NB4 (cell line): ENCODE data around the gene ULK1.

Experiments used
- DNase-seq: peaks from one replicate; pipeline ENCODE4 v3.0.0; 2010; ENCODE audit warnings: low read depth
- H3K4me3 ChIP-seq: one replicate; pipeline ENCODE4 v1.5.1; 2011; ENCODE audit warnings: mild to moderate bottlenecking, low read depth, low read length, moderate library complexity
- MYC ChIP-seq: IDR thresholded peaks from 2 replicates; pipeline ENCODE4 v1.6.1; 2011; ENCODE audit warnings: low read depth, low read length
- POLR2A ChIP-seq: IDR thresholded peaks from 2 replicates; pipeline ENCODE4 v1.6.1; 2011; ENCODE audit warnings: mild to moderate bottlenecking; ENCODE audit not compliant: insufficient read length; ENCODE audit errors: extremely low read depth
- TF ChIP-seq, protein P1 (sequence below): IDR thresholded peaks from one replicate; pipeline ENCODE4 v1.5.1; 2012; ENCODE audit warnings: low read depth, low read length
- TF ChIP-seq, protein P2 (sequence below): IDR thresholded peaks from 2 replicates; pipeline ENCODE4 v1.6.1; 2011; ENCODE audit warnings: low read depth, low read length

Gene ULK1

DNA sequence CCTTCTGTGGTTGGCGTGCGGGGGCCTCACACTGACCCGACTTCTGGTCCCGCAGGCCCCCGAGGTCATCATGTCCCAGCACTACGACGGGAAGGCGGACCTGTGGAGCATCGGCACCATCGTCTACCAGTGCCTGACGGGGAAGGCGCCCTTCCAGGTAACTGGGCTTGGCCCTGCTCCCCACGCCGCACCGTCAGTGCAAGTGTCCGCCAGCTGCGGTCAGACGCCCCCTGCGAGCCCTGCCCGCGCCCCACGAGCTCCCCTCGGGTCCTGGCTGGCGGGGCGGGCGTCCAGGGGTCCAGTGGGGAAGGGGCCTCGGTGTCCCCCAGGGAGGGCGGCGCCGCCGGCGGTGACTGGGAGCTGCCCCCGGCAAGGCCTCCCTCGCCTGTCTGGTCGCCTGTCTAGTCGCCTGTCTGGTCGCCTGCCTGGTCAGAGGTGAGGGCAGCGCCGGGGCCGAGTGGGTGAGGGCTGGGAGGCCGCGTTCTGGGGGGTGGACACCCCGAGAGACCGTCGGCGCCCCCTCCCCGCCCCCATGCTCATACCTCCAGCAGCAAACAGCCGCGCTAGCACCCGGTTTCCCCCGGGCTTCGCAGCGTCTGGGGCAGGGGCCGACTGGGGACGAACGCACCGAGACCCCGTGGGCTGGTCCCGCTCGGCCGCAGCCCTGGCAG is 14.8 kb downstream of the ULK1 start:
- DNase-seq: no peak
- TF ChIP-seq, protein P1, sequence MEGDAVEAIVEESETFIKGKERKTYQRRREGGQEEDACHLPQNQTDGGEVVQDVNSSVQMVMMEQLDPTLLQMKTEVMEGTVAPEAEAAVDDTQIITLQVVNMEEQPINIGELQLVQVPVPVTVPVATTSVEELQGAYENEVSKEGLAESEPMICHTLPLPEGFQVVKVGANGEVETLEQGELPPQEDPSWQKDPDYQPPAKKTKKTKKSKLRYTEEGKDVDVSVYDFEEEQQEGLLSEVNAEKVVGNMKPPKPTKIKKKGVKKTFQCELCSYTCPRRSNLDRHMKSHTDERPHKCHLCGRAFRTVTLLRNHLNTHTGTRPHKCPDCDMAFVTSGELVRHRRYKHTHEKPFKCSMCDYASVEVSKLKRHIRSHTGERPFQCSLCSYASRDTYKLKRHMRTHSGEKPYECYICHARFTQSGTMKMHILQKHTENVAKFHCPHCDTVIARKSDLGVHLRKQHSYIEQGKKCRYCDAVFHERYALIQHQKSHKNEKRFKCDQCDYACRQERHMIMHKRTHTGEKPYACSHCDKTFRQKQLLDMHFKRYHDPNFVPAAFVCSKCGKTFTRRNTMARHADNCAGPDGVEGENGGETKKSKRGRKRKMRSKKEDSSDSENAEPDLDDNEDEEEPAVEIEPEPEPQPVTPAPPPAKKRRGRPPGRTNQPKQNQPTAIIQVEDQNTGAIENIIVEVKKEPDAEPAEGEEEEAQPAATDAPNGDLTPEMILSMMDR: no peak
- no peak for TF ChIP-seq MYC
- TF ChIP-seq, protein P2, sequence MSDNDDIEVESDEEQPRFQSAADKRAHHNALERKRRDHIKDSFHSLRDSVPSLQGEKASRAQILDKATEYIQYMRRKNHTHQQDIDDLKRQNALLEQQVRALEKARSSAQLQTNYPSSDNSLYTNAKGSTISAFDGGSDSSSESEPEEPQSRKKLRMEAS: no peak
- no peak for TF ChIP-seq POLR2A
- H3K4me3 ChIP-seq: no peak overlapping the region

DNA sequence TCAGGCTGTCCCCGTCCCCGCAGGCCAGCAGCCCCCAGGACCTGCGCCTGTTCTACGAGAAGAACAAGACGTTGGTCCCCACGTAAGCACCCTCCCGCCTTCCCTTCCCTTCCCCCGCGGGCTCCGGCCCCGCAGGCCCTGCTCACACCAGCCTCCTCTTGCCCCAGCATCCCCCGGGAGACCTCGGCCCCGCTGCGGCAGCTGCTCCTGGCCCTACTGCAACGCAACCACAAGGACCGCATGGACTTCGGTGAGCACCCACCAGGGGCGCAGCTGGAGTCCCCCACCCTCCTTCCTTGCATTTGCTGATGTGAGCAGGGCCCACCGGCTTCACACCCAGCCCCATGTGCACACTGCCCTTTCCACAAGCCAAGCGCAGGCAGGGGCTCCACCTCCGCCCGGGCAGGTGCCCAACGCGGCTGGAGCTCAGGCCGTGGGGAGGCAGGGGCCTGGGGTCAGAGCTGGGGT is 15.4 kb downstream of the ULK1 start:
- H3K4me3 ChIP-seq: no peak overlapping the region
- TF ChIP-seq POLR2A (no peak), MYC (no peak)
- TF ChIP-seq, protein P2: no peak
- TF ChIP-seq, protein P1: no peak
- DNase-seq: no peak

DNA sequence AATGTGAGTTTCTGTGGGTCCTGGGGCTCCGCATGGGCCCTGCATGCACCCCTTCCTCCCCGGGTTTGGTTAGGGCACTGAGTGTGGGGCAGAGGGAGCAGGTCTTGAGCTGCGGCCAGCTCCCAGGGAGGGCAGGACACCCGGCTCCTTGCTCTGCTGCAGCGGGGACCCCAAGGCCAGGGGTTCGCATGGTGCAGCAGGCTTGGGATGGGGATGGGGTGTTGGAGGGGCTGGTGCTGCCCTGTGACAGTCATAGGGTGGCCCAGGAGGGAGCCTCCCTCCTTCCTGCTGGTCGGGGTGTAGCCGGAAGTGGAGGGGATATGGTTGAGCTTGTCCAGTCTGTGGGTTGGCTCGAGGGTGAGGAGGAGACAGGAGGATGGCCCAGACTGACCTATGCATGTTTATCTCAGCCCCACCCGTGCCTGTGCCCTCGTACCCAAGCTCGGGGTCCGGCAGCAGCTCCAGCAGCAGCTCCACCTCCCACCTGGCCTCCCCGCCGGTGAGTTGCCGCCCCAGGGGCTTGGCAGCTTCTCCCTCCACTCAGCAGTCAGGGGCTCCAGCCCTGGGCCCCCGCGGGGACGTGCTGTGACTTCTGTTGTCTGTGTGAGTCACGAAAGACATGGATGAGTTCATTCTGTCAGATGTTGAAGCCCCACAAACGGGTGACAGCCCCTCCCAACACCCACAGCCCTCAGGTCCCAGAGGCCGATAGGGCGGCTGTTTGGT is 16.0 kb downstream of the ULK1 start:
- TF ChIP-seq, protein P2: no peak
- no peak for TF ChIP-seq MYC
- no peak overlapping the region for H3K4me3 ChIP-seq
- no peak for DNase-seq

DNA sequence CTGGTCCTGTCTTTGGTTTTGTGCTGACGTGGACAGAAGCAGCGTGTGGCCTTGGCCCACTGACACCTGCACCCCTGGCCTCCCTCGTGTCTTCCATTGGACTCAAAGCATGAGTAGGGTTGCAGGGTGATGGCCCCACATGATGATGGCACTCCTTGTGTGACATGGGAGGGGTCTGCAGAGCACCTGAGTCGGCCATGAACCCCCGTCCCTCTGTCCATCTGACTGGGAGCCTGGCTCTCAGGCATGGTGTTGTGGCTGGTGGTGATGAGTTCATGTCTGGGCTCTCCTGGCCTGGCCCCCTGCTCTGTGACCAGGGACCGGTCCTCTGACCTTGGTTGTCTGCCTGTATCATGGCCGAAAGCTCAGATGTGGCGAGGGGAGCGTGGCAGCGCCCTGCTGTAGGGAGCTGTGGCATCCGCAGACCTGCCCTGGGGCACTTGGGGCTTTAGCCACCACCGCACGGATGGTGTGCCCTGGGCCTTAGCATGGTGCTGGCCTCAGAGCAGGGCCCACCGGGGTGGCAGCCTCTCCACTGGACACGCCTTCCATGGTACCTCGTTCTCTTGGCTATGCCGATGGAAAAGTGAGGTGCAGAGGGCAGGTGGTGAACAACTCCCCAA is 16.7 kb downstream of the ULK1 start:
- no peak for DNase-seq
- no peak overlapping the region for H3K4me3 ChIP-seq
- TF ChIP-seq, protein P1: no peak
- TF ChIP-seq MYC (no peak), POLR2A (no peak)
- TF ChIP-seq, protein P2: no peak

DNA sequence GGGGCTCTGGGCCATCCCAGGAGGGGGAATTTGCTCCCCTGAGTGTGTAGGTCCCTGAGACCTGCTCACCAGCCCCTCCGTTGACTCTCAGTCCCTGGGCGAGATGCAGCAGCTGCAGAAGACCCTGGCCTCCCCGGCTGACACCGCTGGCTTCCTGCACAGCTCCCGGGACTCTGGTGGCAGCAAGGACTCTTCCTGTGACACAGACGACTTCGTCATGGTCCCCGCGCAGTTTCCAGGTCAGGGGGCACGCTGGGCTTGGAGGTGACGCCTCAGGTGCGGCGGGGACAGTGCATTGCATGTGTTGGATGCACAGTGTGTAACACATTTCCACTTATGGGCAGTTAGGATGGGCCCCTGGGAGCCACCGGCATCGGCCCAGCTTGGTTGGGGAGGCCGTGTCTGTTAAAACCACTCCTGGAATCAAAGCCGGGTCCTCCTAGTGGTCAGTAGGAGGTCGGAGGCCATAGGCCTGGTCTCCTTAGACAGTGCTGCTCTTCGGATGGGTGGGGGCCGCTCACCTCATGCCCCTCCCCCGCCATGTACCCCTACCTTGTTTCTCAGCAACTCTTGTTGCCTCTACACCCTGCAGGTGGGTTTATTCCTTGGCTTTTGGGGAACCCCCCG is 17.5 kb downstream of the ULK1 start:
- DNase-seq: no peak
- no peak overlapping the region for H3K4me3 ChIP-seq
- TF ChIP-seq MYC: no peak
- TF ChIP-seq, protein P1: no peak
- TF ChIP-seq, protein P2: no peak
- no peak for TF ChIP-seq POLR2A
